GM19467 (cell line): Measurements from ENCODE around the gene RCVRN.

Experiments
- ATAC-seq: cut with Tn5 transposase; IDR thresholded peaks from one replicate; pipeline ENCODE4 v1.9.1; 2021; ENCODE audit warnings: mild to moderate bottlenecking, moderate library complexity; ENCODE audit not compliant: unreplicated experiment

RCVRN gene

DNA sequence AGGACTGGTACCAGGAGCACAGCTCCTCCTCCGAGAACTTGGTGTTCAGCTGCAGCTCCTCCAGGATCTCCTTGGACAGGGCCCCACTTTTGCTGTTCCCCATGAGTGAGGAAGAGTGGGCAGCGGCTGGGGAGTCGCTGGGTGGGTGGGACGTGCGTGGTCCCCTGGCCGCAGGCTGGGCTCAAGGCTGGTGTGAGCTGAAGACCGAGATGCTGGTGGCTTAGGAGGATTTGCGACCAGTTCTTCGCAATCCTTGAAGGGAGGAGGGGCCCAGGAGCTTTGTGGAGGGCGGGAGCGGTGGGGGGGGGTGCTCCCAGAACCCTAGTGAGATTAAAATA lies at the start of gene RCVRN:
Gene RCVRN, minus strand, starts transcription at position 194 of the 338 bp plus-strand sequence. Its CDS starts 91 bp downstream, at position 103.
- no peak for ATAC-seq

GRCh38 chr17:9953492-9953891 lies 48.4 kb upstream of the RCVRN start:
- no peak for ATAC-seq

- no peak for ATAC-seq
These were observed 46.7 kb upstream of the RCVRN start for GRCh38 chr17:9951803-9952202.

DNA sequence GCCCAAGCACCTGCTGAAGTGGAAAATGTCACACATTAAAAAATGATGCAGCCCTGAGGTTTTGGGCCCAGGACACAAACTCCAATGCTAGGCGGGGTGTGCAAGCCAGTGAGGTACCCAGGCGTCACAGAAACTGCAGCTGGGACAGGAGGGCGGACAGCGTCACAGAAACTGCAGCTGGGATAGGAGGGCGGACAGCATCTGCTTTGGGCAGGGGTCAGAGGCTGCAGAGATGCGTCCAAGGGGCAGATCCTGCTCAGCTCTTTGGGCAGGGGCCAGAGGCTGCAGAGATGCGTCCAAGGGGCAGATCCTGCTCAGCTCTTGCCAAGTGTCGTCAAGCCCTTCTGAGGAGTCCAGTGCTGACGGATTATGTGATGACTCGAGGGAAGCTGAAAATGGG lies 43.9 kb upstream of the RCVRN start:
- ATAC-seq, result no peak

- ATAC-seq, result no peak
These were observed 39.6 kb upstream of the RCVRN start for GRCh38 chr17:9944704-9945103.

GRCh38 chr17:9943343-9943742 lies 38.3 kb upstream of the RCVRN start:
- ATAC-seq, result no peak

DNA sequence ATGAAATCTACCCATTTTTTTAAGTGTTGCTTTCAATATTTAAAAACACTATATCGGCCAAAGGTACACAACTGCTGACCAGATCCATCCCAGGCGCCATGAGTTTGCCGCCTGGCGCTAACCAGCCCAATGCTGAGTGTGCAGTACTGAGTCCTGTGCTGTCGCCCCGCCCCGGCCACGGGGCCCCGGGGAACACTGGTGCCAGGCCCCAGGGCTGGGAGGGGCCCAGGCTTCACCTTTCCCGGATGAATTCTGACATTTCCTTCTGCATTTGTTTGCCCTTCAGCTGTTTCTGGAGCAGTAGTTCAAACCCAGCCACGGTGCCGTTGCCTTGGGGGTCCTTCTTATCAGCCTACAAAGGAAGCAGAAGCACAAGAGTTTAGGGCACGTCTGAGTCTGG lies 37.8 kb upstream of the RCVRN start:
- no peak for ATAC-seq

GRCh38 chr17:9941305-9941704 lies 36.2 kb upstream of the RCVRN start:
- ATAC-seq, result no peak

- no peak for ATAC-seq
These were observed 35.8 kb upstream of the RCVRN start for GRCh38 chr17:9940841-9941240.

- ATAC-seq, result no peak
These were observed 33.7 kb upstream of the RCVRN start for GRCh38 chr17:9938764-9939163.

DNA sequence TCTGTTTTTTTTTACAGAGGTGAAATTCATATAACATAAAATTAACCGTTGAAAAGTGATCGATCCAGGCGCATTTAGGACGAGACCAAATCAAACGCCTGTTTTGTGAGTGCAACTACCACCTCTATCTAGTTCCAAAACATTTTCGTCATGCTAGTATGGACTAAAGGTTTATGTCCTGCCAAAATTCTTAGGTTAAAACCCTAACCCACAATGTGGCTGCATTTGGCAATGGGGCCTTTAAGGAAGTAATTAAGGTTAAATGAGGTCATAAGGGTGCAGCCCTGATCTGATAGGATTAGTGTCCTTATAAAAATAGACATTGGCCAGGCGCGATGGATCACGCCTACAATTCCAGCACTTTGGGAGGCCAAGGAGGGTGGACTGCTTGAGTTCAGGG lies 32.8 kb upstream of the RCVRN start:
- no peak for ATAC-seq

GRCh38 chr17:9937241-9937761 lies 32.2 kb upstream of the RCVRN start:
- ATAC-seq, result no peak

DNA sequence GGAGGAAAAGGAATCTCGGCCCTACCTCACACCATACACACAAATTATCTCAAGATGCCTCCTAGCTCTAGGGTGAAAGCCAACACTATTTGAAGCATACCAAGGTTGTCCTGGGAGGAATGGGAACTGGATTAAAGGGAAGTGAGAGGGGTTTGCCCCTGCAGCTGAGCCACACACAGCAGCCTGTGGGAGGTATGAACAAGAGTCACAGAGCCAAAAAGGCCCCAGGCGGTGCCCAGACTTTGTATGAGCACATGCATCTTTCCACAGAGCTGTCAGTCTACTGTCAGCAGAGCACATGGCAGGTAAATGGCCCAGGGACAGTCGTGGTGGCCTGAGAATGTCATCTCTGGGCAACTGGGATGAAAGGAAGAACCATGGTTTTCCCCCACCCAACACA lies 31.0 kb upstream of the RCVRN start:
- no peak for ATAC-seq

GRCh38 chr17:9935408-9935807 lies 30.3 kb upstream of the RCVRN start:
- no peak for ATAC-seq

- ATAC-seq, result no peak
These were observed 29.3 kb upstream of the RCVRN start for GRCh38 chr17:9934331-9934730.

- ATAC-seq, result no peak
These were observed 27.4 kb upstream of the RCVRN start for GRCh38 chr17:9932491-9932890.

- ATAC-seq, result no peak
These were observed 26.2 kb upstream of the RCVRN start for GRCh38 chr17:9931144-9931741.

DNA sequence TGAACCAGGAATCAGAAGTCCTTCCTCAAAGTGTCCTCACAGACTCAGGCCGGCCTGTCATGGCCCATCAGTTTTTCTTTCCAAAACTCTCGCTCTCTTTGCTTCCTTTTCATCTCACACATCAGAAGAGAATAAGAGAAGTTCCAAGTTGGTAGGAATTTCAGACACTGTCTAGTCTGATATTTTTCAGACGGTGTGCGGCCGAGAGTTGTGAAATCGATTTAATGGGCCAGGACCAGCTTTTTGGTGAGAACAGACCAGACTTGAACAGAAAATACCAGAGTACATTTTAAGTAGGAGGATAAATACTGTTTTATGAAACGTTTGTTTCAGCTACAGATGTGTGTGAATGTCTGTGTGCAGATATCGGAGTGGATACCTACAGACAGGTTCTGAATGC lies 24.8 kb upstream of the RCVRN start:
- ATAC-seq, result no peak

GRCh38 chr17:9928601-9929333 lies 23.7 kb upstream of the RCVRN start:
- no peak for ATAC-seq

- no peak for ATAC-seq
These were observed 21.2 kb upstream of the RCVRN start for GRCh38 chr17:9926150-9926804.

- no peak for ATAC-seq
These were observed 20.4 kb upstream of the RCVRN start for GRCh38 chr17:9925457-9925856.

- ATAC-seq, result no peak
These were observed 19.7 kb upstream of the RCVRN start for GRCh38 chr17:9924735-9925191.
